ENCODE measurements around the gene TAF1D.
"Not testable (repeated sequence)": the region's sequence is repeated elsewhere in the genome, so short reads cannot be mapped to it uniquely, and the experiment has no call there.

The TAF1D gene

GRCh38 chr11:93741094-93741881 lies at the start of gene TAF1D, which contains the start of gene C11orf54:
Gene TAF1D, minus strand, starts transcription at chr11:93741495. Its CDS starts 2,191 bp downstream, at chr11:93739304.
Gene C11orf54, plus strand, starts transcription at chr11:93741672. Its CDS starts 5,722 bp downstream, at chr11:93747394.
- FAIRE-seq = peak; percentile 80

- FAIRE-seq = no peak
Observed at GRCh38 chr11:93784935-93785360, 43.7 kb upstream of the TAF1D start.

GRCh38 chr11:93784145-93784934 lies 43.0 kb upstream of the TAF1D start, which contains the start of gene MED17:
Gene MED17, plus strand, starts transcription at chr11:93784282. Its CDS starts 232 bp downstream, at chr11:93784514.
- FAIRE-seq = peak; percentile 54

GRCh38 chr11:93783765-93784144 lies 42.5 kb upstream of the TAF1D start:
- FAIRE-seq = no peak

GRCh38 chr11:93783362-93783761 lies 42.1 kb upstream of the TAF1D start:
- no peak for FAIRE-seq

- no peak for FAIRE-seq
Observed at GRCh38 chr11:93775289-93775688, 34.0 kb upstream of the TAF1D start.

- FAIRE-seq = not testable (repeated sequence)
Observed at GRCh38 chr11:93774560-93774959, 33.3 kb upstream of the TAF1D start.

GRCh38 chr11:93773601-93774200 lies 32.4 kb upstream of the TAF1D start:
- no peak for FAIRE-seq

- FAIRE-seq = no peak
Observed at GRCh38 chr11:93773045-93773477, 31.8 kb upstream of the TAF1D start.

- no peak for FAIRE-seq
Observed at GRCh38 chr11:93772123-93772522, 30.8 kb upstream of the TAF1D start.

GRCh38 chr11:93770160-93770559 lies 28.9 kb upstream of the TAF1D start:
- no peak for FAIRE-seq

- no peak for FAIRE-seq
Observed at GRCh38 chr11:93767018-93767417, 25.7 kb upstream of the TAF1D start.

GRCh38 chr11:93766504-93766903 lies 25.2 kb upstream of the TAF1D start:
- no peak for FAIRE-seq

- no peak for FAIRE-seq
Observed at GRCh38 chr11:93765551-93765950, 24.3 kb upstream of the TAF1D start.

GRCh38 chr11:93761910-93762309 lies 20.6 kb upstream of the TAF1D start:
- FAIRE-seq = no peak

GRCh38 chr11:93759123-93759522 lies 17.8 kb upstream of the TAF1D start:
- not testable (repeated sequence) for FAIRE-seq

GRCh38 chr11:93757924-93758865 lies 16.9 kb upstream of the TAF1D start:
- FAIRE-seq = no peak

GRCh38 chr11:93757301-93757700 lies 16.0 kb upstream of the TAF1D start:
- FAIRE-seq = no peak

GRCh38 chr11:93756748-93757147 lies 15.5 kb upstream of the TAF1D start:
- no peak for FAIRE-seq

GRCh38 chr11:93753241-93753640 lies 11.9 kb upstream of the TAF1D start:
- no peak for FAIRE-seq

GRCh38 chr11:93751001-93751400 lies 9.7 kb upstream of the TAF1D start:
- no peak for FAIRE-seq

GRCh38 chr11:93747122-93747521 lies 5.8 kb upstream of the TAF1D start:
- no peak for FAIRE-seq

All from TTC549 (cell line).